ENCODE measurements around the gene TCF15. TPM values are rescaled to one million over a fixed set of nuclear protein-coding genes. Genes with fewer than 3 reads are reported as not detected.

Gene TCF15
- total and polyA plus RNA-seq, 2 experiments from 2014 or later: not detected

DNA sequence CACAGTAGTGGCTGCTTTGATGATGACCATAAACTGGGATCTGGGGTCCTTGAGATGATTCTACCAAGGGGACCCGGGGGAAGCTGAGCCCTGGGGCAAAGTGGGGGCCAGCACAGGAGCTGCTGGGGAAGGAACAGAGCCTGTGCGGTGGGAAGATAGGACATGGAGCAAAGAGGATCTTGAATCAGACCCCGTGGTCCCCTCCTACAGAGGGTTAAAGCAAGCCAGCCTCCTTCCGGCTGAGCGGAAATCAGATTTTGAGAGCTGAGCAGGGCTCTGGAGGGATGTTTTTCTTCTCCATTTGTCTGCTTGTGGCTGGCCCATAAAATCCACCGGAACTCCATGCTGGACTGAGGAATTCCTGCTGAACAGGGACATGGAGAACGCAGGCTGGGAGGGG lies 10.1 kb upstream of the TCF15 start:
- no peak for DNase-seq (ENCODE audit: low spot score)
- H3K4me3 ChIP-seq: no peak overlapping the region
- no peaks in the 10 kb centered on the region for H3K4me1 ChIP-seq (ENCODE audit: insufficient read depth)
- TF ChIP-seq EZH2phosphoT487 (IDR thresholded peaks at IDR 0.05; ENCODE audit: low read depth, severe bottlenecking, unreplicated experiment) (no peak), EZH2 (IDR thresholded peaks at IDR 0.05; ENCODE audit: borderline replicate concordance) (no peak)
- TF ChIP-seq, protein P1, sequence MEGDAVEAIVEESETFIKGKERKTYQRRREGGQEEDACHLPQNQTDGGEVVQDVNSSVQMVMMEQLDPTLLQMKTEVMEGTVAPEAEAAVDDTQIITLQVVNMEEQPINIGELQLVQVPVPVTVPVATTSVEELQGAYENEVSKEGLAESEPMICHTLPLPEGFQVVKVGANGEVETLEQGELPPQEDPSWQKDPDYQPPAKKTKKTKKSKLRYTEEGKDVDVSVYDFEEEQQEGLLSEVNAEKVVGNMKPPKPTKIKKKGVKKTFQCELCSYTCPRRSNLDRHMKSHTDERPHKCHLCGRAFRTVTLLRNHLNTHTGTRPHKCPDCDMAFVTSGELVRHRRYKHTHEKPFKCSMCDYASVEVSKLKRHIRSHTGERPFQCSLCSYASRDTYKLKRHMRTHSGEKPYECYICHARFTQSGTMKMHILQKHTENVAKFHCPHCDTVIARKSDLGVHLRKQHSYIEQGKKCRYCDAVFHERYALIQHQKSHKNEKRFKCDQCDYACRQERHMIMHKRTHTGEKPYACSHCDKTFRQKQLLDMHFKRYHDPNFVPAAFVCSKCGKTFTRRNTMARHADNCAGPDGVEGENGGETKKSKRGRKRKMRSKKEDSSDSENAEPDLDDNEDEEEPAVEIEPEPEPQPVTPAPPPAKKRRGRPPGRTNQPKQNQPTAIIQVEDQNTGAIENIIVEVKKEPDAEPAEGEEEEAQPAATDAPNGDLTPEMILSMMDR (IDR thresholded peaks at IDR 0.05; ENCODE audit: poor library complexity): no peak
- H3K27me3 ChIP-seq: peaks cover 3% of the 10 kb centered on the region
- H2AFZ ChIP-seq: no peak overlapping the region
- H3K36me3 ChIP-seq (replicated peaks; ENCODE audit: insufficient read depth, low read depth): no peaks in the 10 kb centered on the region
- no peaks in the 10 kb centered on the region for H3K9me3 ChIP-seq (ENCODE audit: low read depth)
- H4K20me1 ChIP-seq (ENCODE audit: insufficient read depth, poor library complexity, severe bottlenecking): no peaks in the 10 kb centered on the region
- H3K4me2 ChIP-seq: no peak overlapping the region
- 29% methylated on average over 7 of the region's 7 CpGs for WGBS (ENCODE audit: low lambda C conversion rate, missing lambda C conversion rate)
- no peak overlapping the region for H3K27ac ChIP-seq
- no peaks in the 10 kb centered on the region for H3K79me2 ChIP-seq
- no peaks in the 10 kb centered on the region for H3K9me2 ChIP-seq (replicated peaks; ENCODE audit: insufficient read depth)

DNA sequence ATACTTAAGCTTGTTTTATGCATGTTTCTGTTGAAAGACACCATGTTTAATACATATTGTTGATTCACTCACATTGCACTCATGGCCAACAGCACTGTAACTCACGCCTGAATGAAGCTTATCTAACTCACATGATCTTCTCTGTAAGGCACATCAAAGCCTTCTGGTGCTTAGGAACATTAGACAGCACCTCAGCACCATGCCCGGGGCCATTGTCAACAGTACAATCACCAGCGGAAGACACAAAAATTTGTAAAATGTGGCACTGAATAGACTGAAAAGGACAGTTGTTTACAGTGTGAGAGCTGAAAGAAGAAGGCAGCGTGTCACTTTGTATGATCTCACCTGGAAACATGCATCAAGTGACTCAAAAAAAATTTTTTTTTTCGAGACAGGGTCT lies 8.9 kb upstream of the TCF15 start:
- Histone ChIP-seq H3K79me2 (no peaks in the 10 kb centered on the region), H3K4me2 (no peak overlapping the region), H4K20me1 (ENCODE audit: insufficient read depth, poor library complexity, severe bottlenecking) (no peaks in the 10 kb centered on the region), H3K27ac (no peak overlapping the region), H3K27me3 (peaks cover 9% of the 10 kb centered on the region), H3K36me3 (replicated peaks; ENCODE audit: insufficient read depth, low read depth) (no peaks in the 10 kb centered on the region), H3K4me3 (no peak overlapping the region), H3K9me2 (replicated peaks; ENCODE audit: insufficient read depth) (no peaks in the 10 kb centered on the region), H2AFZ (no peak overlapping the region), H3K4me1 (ENCODE audit: insufficient read depth) (no peaks in the 10 kb centered on the region), H3K9me3 (ENCODE audit: low read depth) (no peaks in the 10 kb centered on the region)
- no peak for DNase-seq (ENCODE audit: low spot score)
- WGBS (ENCODE audit: low lambda C conversion rate, missing lambda C conversion rate): 49% methylated on average over 5 of the region's 5 CpGs
- TF ChIP-seq EZH2 (IDR thresholded peaks at IDR 0.05; ENCODE audit: borderline replicate concordance): no peak
- TF ChIP-seq, protein P1 (IDR thresholded peaks at IDR 0.05; ENCODE audit: poor library complexity): no peak
- no peak for TF ChIP-seq EZH2phosphoT487 (IDR thresholded peaks at IDR 0.05; ENCODE audit: low read depth, severe bottlenecking, unreplicated experiment)

DNA sequence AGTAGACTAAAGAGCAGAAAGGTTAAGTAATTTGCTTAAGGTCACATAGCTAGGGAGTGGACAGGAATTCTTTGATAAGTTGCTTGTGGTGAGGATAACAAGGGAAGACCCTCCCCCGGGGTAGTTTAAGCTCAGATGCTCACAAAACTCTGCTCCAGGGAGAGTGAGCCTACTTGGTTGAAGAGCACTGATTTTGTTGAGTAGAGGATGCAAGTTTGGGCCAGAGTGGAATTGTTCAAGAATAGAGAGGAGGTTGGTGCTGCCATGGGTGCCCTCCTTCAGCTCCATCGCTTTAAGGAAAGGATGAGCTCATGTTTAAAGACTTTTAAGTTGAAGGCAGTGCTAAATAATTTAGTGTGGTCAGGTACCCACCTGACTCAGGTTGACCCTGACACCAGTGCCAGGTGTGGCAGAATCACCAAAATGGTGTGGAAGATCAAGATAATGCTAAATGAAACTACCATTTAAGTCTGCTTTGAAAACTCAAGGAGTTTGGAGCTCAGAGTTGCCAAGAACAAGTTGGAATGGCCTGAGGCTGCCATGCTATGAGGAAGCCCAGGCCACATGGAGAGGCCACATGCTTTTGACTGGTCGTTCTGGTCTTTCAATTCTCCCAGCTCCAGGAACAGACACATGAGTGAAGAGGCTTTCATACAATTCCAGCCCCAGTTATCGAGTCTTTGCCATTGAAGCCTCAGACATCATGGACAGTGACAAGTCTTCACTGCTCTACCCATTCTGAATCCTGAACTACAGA lies 8.0 kb upstream of the TCF15 start:
- WGBS (ENCODE audit: low lambda C conversion rate, missing lambda C conversion rate): 71% methylated on average over 4 of the region's 4 CpGs

More for the DNA sequence above, 8.0 kb upstream of the TCF15 start:
- H4K20me1 ChIP-seq (ENCODE audit: insufficient read depth, poor library complexity, severe bottlenecking): no peaks in the 10 kb centered on the region
- no peaks in the 10 kb centered on the region for H3K9me2 ChIP-seq (replicated peaks; ENCODE audit: insufficient read depth)
- TF ChIP-seq, protein P1 (IDR thresholded peaks at IDR 0.05; ENCODE audit: poor library complexity): no peak
- TF ChIP-seq EZH2phosphoT487 (IDR thresholded peaks at IDR 0.05; ENCODE audit: low read depth, severe bottlenecking, unreplicated experiment) (no peak), EZH2 (IDR thresholded peaks at IDR 0.05; ENCODE audit: borderline replicate concordance) (no peak)
- H3K79me2 ChIP-seq: no peaks in the 10 kb centered on the region
- no peaks in the 10 kb centered on the region for H3K36me3 ChIP-seq (replicated peaks; ENCODE audit: insufficient read depth, low read depth)
- no peak overlapping the region for H3K27ac ChIP-seq
- H3K4me3 ChIP-seq: no peak overlapping the region
- no peak overlapping the region for H2AFZ ChIP-seq
- H3K4me1 ChIP-seq (ENCODE audit: insufficient read depth): no peaks in the 10 kb centered on the region
- H3K4me2 ChIP-seq: no peak overlapping the region
- H3K9me3 ChIP-seq (ENCODE audit: low read depth): no peaks in the 10 kb centered on the region
- H3K27me3 ChIP-seq: peaks cover 12% of the 10 kb centered on the region
- no peak for DNase-seq (ENCODE audit: low spot score)

Data from hepatocyte (in vitro differentiated cells).